ENCODE data around the gene GIMAP2.
"Not testable (repeated sequence)": the region's sequence is repeated elsewhere in the genome, so short reads cannot be mapped to it uniquely, and the experiment has no call there.

The GIMAP2 gene

GRCh38 chr7:150663802-150664494 lies 21.6 kb upstream of the GIMAP2 start:
- H3K4me1 ChIP-seq (ENCODE audit: control insufficient read depth, insufficient read depth, low read length), result no peaks in the 10 kb centered on the region
- H3K4me2 ChIP-seq (ENCODE audit: low read length), result no peak overlapping the region
- H3K36me3 ChIP-seq (ENCODE audit: insufficient read depth, low read length), result no peaks in the 10 kb centered on the region
- no peaks in the 10 kb centered on the region for H3K27me3 ChIP-seq (ENCODE audit: control insufficient read depth, insufficient read depth, low read length)
- H3K9ac ChIP-seq (ENCODE audit: low read depth, low read length), result no peak overlapping the region
- H3K4me3 ChIP-seq (ENCODE audit: low read length), result no peak overlapping the region
- H3K9me3 ChIP-seq (replicated peaks; ENCODE audit: low read length), result peaks cover 3% of the 10 kb centered on the region

GRCh38 chr7:150665089-150665748 lies 20.3 kb upstream of the GIMAP2 start:
- H3K9me3 ChIP-seq (replicated peaks; ENCODE audit: low read length), result peaks cover 3% of the 10 kb centered on the region
- H3K36me3 ChIP-seq (ENCODE audit: insufficient read depth, low read length), result no peaks in the 10 kb centered on the region
- no peak overlapping the region for H3K4me2 ChIP-seq (ENCODE audit: low read length)
- H3K4me1 ChIP-seq (ENCODE audit: control insufficient read depth, insufficient read depth, low read length), result no peaks in the 10 kb centered on the region
- no peak overlapping the region for H3K4me3 ChIP-seq (ENCODE audit: low read length)
- H3K27me3 ChIP-seq (ENCODE audit: control insufficient read depth, insufficient read depth, low read length), result no peaks in the 10 kb centered on the region
- no peak overlapping the region for H3K9ac ChIP-seq (ENCODE audit: low read depth, low read length)

- H3K9ac ChIP-seq (ENCODE audit: low read depth, low read length), result no peak overlapping the region
- H3K36me3 ChIP-seq (ENCODE audit: insufficient read depth, low read length), result no peaks in the 10 kb centered on the region
- H3K4me1 ChIP-seq (ENCODE audit: control insufficient read depth, insufficient read depth, low read length), result no peaks in the 10 kb centered on the region
- no peaks in the 10 kb centered on the region for H3K27me3 ChIP-seq (ENCODE audit: control insufficient read depth, insufficient read depth, low read length)
- H3K4me2 ChIP-seq (ENCODE audit: low read length), result no peak overlapping the region
- no peak overlapping the region for H3K4me3 ChIP-seq (ENCODE audit: low read length)
- peaks cover 3% of the 10 kb centered on the region for H3K9me3 ChIP-seq (replicated peaks; ENCODE audit: low read length)
Observed at GRCh38 chr7:150665896-150666295, 19.6 kb upstream of the GIMAP2 start.

- no peak overlapping the region for H3K9ac ChIP-seq (ENCODE audit: low read depth, low read length)
- peaks cover 3% of the 10 kb centered on the region for H3K9me3 ChIP-seq (replicated peaks; ENCODE audit: low read length)
- no peak overlapping the region for H3K4me3 ChIP-seq (ENCODE audit: low read length)
- no peaks in the 10 kb centered on the region for H3K36me3 ChIP-seq (ENCODE audit: insufficient read depth, low read length)
- H3K4me2 ChIP-seq (ENCODE audit: low read length), result no peak overlapping the region
- H3K27me3 ChIP-seq (ENCODE audit: control insufficient read depth, insufficient read depth, low read length), result no peaks in the 10 kb centered on the region
- H3K4me1 ChIP-seq (ENCODE audit: control insufficient read depth, insufficient read depth, low read length), result no peaks in the 10 kb centered on the region
Observed at GRCh38 chr7:150666412-150666811, 19.1 kb upstream of the GIMAP2 start.

- no peak overlapping the region for H3K4me2 ChIP-seq (ENCODE audit: low read length)
- H3K4me1 ChIP-seq (ENCODE audit: control insufficient read depth, insufficient read depth, low read length), result no peaks in the 10 kb centered on the region
- no peak overlapping the region for H3K4me3 ChIP-seq (ENCODE audit: low read length)
- no peaks in the 10 kb centered on the region for H3K27me3 ChIP-seq (ENCODE audit: control insufficient read depth, insufficient read depth, low read length)
- peaks cover 3% of the 10 kb centered on the region for H3K9me3 ChIP-seq (replicated peaks; ENCODE audit: low read length)
- no peak overlapping the region for H3K9ac ChIP-seq (ENCODE audit: low read depth, low read length)
- no peaks in the 10 kb centered on the region for H3K36me3 ChIP-seq (ENCODE audit: insufficient read depth, low read length)
Observed at GRCh38 chr7:150668472-150668911, 17.0 kb upstream of the GIMAP2 start.

- no peak overlapping the region for H3K9ac ChIP-seq (ENCODE audit: low read depth, low read length)
- H3K27me3 ChIP-seq (ENCODE audit: control insufficient read depth, insufficient read depth, low read length), result no peaks in the 10 kb centered on the region
- no peak overlapping the region for H3K4me2 ChIP-seq (ENCODE audit: low read length)
- H3K36me3 ChIP-seq (ENCODE audit: insufficient read depth, low read length), result no peaks in the 10 kb centered on the region
- H3K4me1 ChIP-seq (ENCODE audit: control insufficient read depth, insufficient read depth, low read length), result no peaks in the 10 kb centered on the region
- H3K4me3 ChIP-seq (ENCODE audit: low read length), result no peak overlapping the region
- peaks cover 3% of the 10 kb centered on the region for H3K9me3 ChIP-seq (replicated peaks; ENCODE audit: low read length)
Observed at GRCh38 chr7:150668977-150669376, 16.5 kb upstream of the GIMAP2 start.

- not testable (repeated sequence) for H3K9ac ChIP-seq (ENCODE audit: low read depth, low read length); H3K9me3 ChIP-seq (replicated peaks; ENCODE audit: low read length); H3K36me3 ChIP-seq (ENCODE audit: insufficient read depth, low read length); H3K4me2 ChIP-seq (ENCODE audit: low read length); H3K4me1 ChIP-seq (ENCODE audit: control insufficient read depth, insufficient read depth, low read length); H3K27me3 ChIP-seq (ENCODE audit: control insufficient read depth, insufficient read depth, low read length); H3K4me3 ChIP-seq (ENCODE audit: low read length)
Observed at GRCh38 chr7:150671798-150672585, 13.5 kb upstream of the GIMAP2 start.

- H3K9me3 ChIP-seq (replicated peaks; ENCODE audit: low read length), result no peaks in the 10 kb centered on the region
- H3K4me2 ChIP-seq (ENCODE audit: low read length), result no peak overlapping the region
- no peaks in the 10 kb centered on the region for H3K4me1 ChIP-seq (ENCODE audit: control insufficient read depth, insufficient read depth, low read length)
- H3K27me3 ChIP-seq (ENCODE audit: control insufficient read depth, insufficient read depth, low read length), result no peaks in the 10 kb centered on the region
- no peak overlapping the region for H3K9ac ChIP-seq (ENCODE audit: low read depth, low read length)
- no peaks in the 10 kb centered on the region for H3K36me3 ChIP-seq (ENCODE audit: insufficient read depth, low read length)
- H3K4me3 ChIP-seq (ENCODE audit: low read length), result no peak overlapping the region
Observed at GRCh38 chr7:150675714-150676113, 9.8 kb upstream of the GIMAP2 start.

GRCh38 chr7:150676276-150676675 lies 9.2 kb upstream of the GIMAP2 start:
- H3K9ac ChIP-seq (ENCODE audit: low read depth, low read length); H3K27me3 ChIP-seq (ENCODE audit: control insufficient read depth, insufficient read depth, low read length); H3K4me3 ChIP-seq (ENCODE audit: low read length); H3K9me3 ChIP-seq (replicated peaks; ENCODE audit: low read length); H3K4me2 ChIP-seq (ENCODE audit: low read length); H3K4me1 ChIP-seq (ENCODE audit: control insufficient read depth, insufficient read depth, low read length); H3K36me3 ChIP-seq (ENCODE audit: insufficient read depth, low read length): not testable (repeated sequence)

- not testable (repeated sequence) for H3K4me3 ChIP-seq (ENCODE audit: low read length); H3K36me3 ChIP-seq (ENCODE audit: insufficient read depth, low read length); H3K4me1 ChIP-seq (ENCODE audit: control insufficient read depth, insufficient read depth, low read length)
Observed at GRCh38 chr7:150676854-150677253, 8.7 kb upstream of the GIMAP2 start.

GRCh38 chr7:150678601-150679000 lies 6.9 kb upstream of the GIMAP2 start:
- H3K4me1 ChIP-seq (ENCODE audit: control insufficient read depth, insufficient read depth, low read length); H3K36me3 ChIP-seq (ENCODE audit: insufficient read depth, low read length): not testable (repeated sequence)

More at GRCh38 chr7:150676854-150677253, 8.7 kb upstream of the GIMAP2 start:
- H3K4me2 ChIP-seq (ENCODE audit: low read length); H3K9me3 ChIP-seq (replicated peaks; ENCODE audit: low read length); H3K9ac ChIP-seq (ENCODE audit: low read depth, low read length); H3K27me3 ChIP-seq (ENCODE audit: control insufficient read depth, insufficient read depth, low read length): not testable (repeated sequence)

More at GRCh38 chr7:150678601-150679000, 6.9 kb upstream of the GIMAP2 start:
- H3K4me2 ChIP-seq (ENCODE audit: low read length); H3K4me3 ChIP-seq (ENCODE audit: low read length); H3K9ac ChIP-seq (ENCODE audit: low read depth, low read length); H3K27me3 ChIP-seq (ENCODE audit: control insufficient read depth, insufficient read depth, low read length); H3K9me3 ChIP-seq (replicated peaks; ENCODE audit: low read length): not testable (repeated sequence)
